Activated T-cell treated with anti-CD3 and anti-CD28 coated beads, Interleukin-2, amount 50 U/mL, for 72 hours (primary cell): ENCODE data around the gene PFKP. TPM values are rescaled to one million over a fixed set of nuclear protein-coding genes. Genes with fewer than 3 reads are reported as not detected.
A peak's percentile ranks its signal among the peaks of the same experiment; 100 is the strongest.

Experiments
- ATAC-seq, 2 donors: fragments of 150-1000 bp; cut with Tn5 transposase; replicated peaks in 1 of 2; 2 replicates each; pipeline ENCODE4 v1.10.0; 2021; ENCODE audit warnings: moderate library complexity in 2 of 2, mild to moderate bottlenecking in 1 of 2
- DNase-seq, 2 donors: peaks; one replicate each; pipeline ENCODE4 v3.0.0; 2021 to 2022; ENCODE audit warnings: mixed read lengths in 1 of 2
- H3K27ac Mint-ChIP-seq: one replicate; pipeline ENCODE4 v1.8.0; 2022; ENCODE audit warnings: mild to moderate bottlenecking, moderate library complexity, mixed read lengths
- H3K27me3 Mint-ChIP-seq: one replicate; pipeline ENCODE4 v1.8.0; 2022; ENCODE audit warnings: low read depth, mixed read lengths
- H3K36me3 Mint-ChIP-seq, 2 donors: one replicate each; pipeline ENCODE4 v1.8.0; 2022; ENCODE audit warnings: mixed read lengths in 2 of 2, mild to moderate bottlenecking in 1 of 2; ENCODE audit not compliant: insufficient read depth in 2 of 2
- H3K4me1 Mint-ChIP-seq: one replicate; pipeline ENCODE4 v1.8.0; 2022; ENCODE audit warnings: low read depth, mixed read lengths
- H3K4me3 Mint-ChIP-seq, 2 donors: one replicate each; pipeline ENCODE4 v1.8.0; 2022; ENCODE audit warnings: mild to moderate bottlenecking in 2 of 2, mixed read lengths in 2 of 2, moderate library complexity in 2 of 2
- H3K9me3 Mint-ChIP-seq, 2 donors: one replicate each; pipeline ENCODE4 v1.8.0; 2022; ENCODE audit warnings: mixed read lengths in 2 of 2
- total RNA-seq, 2 donors: library from RNA; stranded (reverse); gene quantifications; one replicate each; pipeline ENCODE4 v1.2.3, GENCODE V29; 2022

Gene PFKP
- total RNA-seq, 2 donors from 2014 or later = 85.2 to 105 TPM

DNA sequence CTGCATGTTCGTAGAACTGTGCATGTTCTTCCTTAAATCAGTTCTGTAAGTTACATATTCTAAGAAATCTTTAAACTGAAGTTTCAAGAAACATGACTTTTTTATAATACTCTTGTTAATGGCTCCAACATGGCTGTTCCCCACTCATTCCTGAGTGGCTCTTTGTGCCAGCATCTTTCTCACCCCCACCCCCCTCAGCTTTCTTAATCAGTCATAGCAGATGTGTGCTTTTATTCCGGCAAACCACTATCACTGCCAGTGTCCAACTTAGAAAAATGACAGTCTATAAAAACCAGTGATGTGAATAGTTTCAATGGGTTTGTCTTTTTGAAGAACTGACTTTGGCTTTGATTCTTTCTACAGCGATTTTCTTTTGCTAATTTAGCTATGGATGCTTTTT is 67.7 kb downstream of the PFKP start:
- Mint-ChIP-seq H3K27me3 (no peaks in the 10 kb centered on the region), H3K4me3 (no peak overlapping the region), H3K36me3 (peaks cover 4 to 26% of the 10 kb centered on the region in 2 donors), H3K9me3 (no peaks in the 10 kb centered on the region), H3K27ac (peak overlapping the region; percentile 5), H3K4me1 (no peaks in the 10 kb centered on the region)
- DNase-seq = no peak
- ATAC-seq = no peak

DNA sequence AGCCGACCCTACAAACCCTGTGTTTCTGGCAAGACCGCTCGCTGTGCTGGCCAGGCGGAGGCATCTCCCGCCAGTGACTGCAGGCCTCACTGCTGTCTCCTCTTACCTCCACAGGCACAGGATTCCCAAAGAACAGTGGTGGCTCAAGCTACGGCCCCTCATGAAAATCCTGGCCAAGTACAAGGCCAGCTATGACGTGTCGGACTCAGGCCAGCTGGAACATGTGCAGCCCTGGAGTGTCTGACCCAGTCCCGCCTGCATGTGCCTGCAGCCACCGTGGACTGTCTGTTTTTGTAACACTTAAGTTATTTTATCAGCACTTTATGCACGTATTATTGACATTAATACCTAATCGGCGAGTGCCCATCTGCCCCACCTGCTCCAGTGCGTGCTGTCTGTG is 69.0 kb downstream of the PFKP start:
- DNase-seq (no peak), ATAC-seq (no peak)
- no peaks in the 10 kb centered on the region for H3K9me3 Mint-ChIP-seq
- H3K36me3 Mint-ChIP-seq = peaks cover 4 to 26% of the 10 kb centered on the region in 2 donors
- no peaks in the 10 kb centered on the region for H3K27me3 Mint-ChIP-seq
- no peak overlapping the region for H3K4me3 Mint-ChIP-seq
- H3K27ac Mint-ChIP-seq = no peak overlapping the region
- H3K4me1 Mint-ChIP-seq = no peaks in the 10 kb centered on the region

DNA sequence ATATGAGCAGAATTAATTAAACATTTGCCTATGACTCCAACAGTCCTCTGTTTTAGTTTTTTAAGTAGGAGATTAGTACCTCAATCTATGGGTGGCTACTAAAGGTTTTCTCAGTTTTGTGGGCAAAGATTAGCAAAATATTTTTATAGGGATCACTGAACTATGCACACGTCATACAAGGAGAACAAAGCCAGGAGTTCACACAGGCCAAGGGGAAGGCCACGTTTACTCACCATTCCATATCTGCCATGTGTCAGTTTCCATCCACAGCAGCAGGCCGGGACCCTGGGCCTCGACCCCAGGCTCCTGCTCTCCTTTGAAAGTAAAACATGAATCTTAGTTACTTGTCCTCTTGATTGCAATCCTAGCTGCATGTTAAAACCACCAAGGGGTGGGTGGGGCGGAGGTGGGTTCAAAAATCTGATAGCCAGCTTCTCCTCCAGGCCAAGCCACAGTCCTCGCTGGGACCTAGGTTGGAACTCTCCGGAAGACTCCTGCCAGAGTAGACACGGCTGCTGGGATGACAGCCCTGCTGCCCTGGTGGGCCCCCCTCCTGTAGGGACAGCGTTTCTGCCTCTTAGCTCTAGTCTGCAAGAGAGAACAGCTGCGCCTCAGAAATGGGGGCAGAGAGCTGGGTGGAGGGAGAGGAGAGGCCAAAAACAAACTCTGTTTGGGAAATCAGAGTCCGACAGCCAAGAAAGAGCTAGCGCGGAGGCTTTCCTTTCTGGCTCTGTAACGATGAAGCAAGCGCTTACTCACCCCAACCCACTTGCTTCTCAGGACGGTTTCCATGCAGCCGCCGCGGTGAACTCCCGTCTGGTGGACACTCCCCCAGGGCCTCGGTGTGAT is 69.6 kb downstream of the PFKP start:
- Mint-ChIP-seq H3K4me3 (no peak overlapping the region), H3K27me3 (no peaks in the 10 kb centered on the region), H3K36me3 (peaks cover 4 to 26% of the 10 kb centered on the region in 2 donors), H3K4me1 (no peaks in the 10 kb centered on the region), H3K27ac (no peak overlapping the region), H3K9me3 (no peaks in the 10 kb centered on the region)
- DNase-seq = no peak
- no peak for ATAC-seq

DNA sequence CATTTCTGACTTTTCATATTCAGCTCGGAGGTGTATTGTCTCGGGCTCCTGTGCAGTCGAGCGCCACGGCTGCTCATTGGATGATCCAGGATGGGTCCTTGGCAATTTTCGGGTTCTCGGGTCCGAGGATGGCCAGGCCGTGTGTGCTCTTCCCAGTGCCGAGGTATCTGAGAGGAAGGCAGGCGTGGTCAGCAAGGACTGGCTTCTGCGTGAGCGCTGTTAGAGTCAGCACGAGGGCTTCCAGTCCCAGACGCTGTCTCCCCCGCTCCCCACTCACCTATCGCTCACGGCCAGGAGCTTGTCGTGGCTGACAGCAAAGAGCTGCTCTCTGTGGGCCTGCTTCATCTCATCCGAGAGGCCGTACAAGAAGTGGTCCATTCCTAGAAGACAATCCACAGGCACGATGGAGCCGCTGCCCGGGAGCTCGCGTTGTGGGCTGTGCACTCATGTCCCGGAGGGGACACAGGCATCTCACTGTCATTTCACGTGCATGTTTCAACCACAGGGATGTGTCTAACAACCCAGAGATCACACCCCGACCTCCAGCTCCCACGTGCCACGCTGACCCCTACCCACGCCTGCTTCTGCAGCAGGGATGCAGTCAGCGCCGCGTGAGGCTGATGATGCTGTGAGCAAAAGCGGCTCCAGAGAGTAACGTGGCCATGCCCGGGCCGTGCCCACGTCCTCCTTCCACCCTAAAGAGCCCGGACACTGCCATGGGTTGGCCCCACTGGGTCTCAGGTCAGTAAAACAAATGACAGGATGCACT is 70.8 kb downstream of the PFKP start:
- DNase-seq (no peak), ATAC-seq (no peak)
- H3K4me3 Mint-ChIP-seq = no peak overlapping the region
- H3K27me3 Mint-ChIP-seq = no peaks in the 10 kb centered on the region
- no peaks in the 10 kb centered on the region for H3K4me1 Mint-ChIP-seq
- H3K27ac Mint-ChIP-seq = no peak overlapping the region
- H3K9me3 Mint-ChIP-seq = no peaks in the 10 kb centered on the region
- peaks cover 4 to 22% of the 10 kb centered on the region in 2 donors for H3K36me3 Mint-ChIP-seq

DNA sequence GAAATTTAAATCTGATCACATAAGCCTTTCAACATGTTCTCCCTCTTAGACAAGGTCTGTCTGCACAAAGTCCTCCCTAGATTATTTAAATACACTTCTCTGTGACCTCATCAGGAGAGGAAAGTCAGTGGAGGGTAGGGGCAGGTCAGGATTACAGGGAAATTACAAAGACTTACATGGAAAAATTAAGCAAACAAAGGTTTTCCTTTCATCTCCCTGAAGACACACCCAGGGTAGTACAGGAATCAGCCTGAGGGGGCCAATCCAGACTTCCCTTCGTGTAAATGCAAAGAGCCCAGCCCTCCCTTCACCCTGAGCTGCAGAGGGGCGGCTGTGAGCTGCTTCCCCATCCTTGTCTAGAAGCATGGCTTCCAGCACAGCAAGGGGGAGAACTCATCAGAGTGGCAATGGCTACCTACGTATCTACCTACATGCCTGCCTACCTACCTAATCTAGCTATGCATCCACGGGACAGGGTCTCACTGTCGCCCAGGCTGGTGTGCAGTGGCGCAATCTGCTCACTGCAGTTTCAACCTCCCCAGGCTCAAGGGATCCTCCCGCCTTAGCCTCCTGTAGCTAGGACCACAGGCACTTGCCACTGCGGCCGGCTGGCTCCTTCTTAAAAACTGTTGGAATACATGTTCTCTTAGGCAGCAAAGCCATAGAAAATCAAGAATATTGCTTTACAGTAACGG is 72.0 kb downstream of the PFKP start:
- Mint-ChIP-seq H3K27ac (no peak overlapping the region), H3K4me1 (no peaks in the 10 kb centered on the region)

DNA sequence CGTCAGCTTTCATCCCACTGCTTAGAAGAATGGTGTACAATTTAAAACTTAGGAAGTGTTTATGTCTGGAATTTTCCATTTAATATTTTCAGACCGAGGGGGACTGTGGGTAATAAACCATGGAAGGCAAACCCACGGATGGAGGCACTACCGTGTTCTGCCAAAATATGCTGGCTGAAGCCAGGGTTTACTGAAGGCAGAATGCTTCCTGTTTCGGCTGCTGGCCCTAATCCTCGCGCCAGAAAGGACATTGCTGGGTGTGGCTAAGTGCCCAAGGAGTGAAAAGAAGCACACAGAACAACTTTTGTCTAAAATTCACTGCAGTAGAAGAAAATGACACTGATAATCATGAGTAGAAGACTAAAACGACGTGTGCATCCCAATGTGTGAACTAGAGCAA is 72.9 kb downstream of the PFKP start:
- H3K4me3 Mint-ChIP-seq = no peak overlapping the region
- H3K9me3 Mint-ChIP-seq = no peaks in the 10 kb centered on the region
- no peaks in the 10 kb centered on the region for H3K27me3 Mint-ChIP-seq
- H3K4me1 Mint-ChIP-seq = no peaks in the 10 kb centered on the region
- DNase-seq (no peak), ATAC-seq (no peak)
- no peak overlapping the region for H3K27ac Mint-ChIP-seq
- peaks cover 8 to 20% of the 10 kb centered on the region in 2 donors for H3K36me3 Mint-ChIP-seq

More for the DNA sequence above, 72.0 kb downstream of the PFKP start:
- Mint-ChIP-seq H3K36me3 (peaks cover 8 to 26% of the 10 kb centered on the region in 2 donors), H3K4me3 (no peak overlapping the region), H3K9me3 (no peaks in the 10 kb centered on the region), H3K27me3 (no peaks in the 10 kb centered on the region)
- ATAC-seq (no peak), DNase-seq (no peak)

DNA sequence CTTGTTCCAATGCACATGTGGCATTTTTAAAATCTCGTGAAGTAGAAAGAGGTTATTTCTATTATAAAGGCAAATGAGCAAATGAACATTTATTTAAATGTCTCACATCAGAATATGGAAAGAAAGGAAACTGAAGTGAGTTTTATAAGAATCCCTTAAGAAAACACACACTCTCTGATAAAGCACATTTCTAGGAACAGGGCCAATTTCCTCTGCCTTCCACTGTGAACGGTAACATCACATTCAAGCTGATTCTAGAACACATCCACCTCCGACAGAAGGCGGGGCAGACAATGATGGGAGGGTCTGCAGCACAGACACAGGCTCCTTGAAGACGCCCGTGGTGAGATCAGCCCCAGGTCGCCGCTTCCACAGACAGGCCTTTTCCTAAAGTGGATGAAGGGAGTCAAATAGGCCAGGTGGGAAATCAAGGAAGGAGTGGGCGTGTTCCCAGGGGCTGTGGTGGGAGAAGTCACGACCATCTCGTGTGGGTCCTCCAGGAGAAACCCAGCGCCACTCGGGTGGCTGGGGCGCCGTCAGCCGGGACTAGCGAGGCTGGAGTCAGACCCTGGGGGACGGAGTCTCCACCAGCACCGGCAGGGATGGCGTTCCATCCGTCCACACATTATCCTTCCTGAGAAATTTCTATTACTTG is 74.1 kb downstream of the PFKP start:
- H3K36me3 Mint-ChIP-seq = peaks cover 8 to 19% of the 10 kb centered on the region in 2 donors
- no peaks in the 10 kb centered on the region for H3K4me1 Mint-ChIP-seq
- no peak for DNase-seq

DNA sequence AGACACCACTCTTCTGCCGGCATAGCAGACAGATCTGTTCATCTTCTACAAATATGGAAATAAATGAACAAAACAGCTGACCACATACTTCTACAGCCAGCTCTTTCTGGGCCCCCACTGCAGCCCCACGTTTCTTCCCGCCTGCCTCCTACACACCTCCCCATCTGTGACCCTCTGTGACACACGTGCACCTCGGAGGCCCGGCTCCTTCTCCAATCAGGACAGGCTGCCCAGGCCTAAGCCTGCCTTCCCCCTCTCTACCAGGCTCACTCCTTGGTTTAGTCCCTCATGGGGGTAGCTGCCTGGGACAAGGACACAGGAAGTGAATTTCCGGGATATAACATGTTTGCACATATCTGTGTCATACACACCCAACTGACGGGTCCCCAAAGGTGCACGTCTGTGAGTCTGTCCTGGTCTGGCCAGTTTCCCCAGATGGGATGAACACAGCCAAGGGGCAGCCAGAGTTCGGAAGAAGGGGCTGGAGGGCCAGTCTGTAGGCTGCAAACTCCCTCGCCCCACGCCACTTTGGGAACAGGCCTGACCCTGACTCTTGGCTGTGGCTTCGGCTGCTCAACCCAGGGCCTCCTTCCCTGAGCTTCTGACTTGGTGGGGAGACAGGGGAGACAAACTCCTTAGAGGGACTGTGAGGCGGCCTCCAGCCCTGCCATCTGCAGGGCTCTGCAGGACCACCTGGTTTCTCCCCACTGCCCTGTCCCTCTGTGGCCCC is 75.0 kb downstream of the PFKP start:
- H3K4me1 Mint-ChIP-seq = no peaks in the 10 kb centered on the region
- H3K36me3 Mint-ChIP-seq = peaks cover 8 to 19% of the 10 kb centered on the region in 2 donors
- ATAC-seq = peak; percentile 11 to 21
- no peaks in the 10 kb centered on the region for H3K9me3 Mint-ChIP-seq
- no peaks in the 10 kb centered on the region for H3K27me3 Mint-ChIP-seq
- no peak overlapping the region for H3K4me3 Mint-ChIP-seq
- DNase-seq = no peak
- no peak overlapping the region for H3K27ac Mint-ChIP-seq

More for the DNA sequence above, 74.1 kb downstream of the PFKP start:
- Mint-ChIP-seq H3K4me3 (no peak overlapping the region), H3K27me3 (no peaks in the 10 kb centered on the region), H3K27ac (peak overlapping the region; percentile 40), H3K9me3 (no peaks in the 10 kb centered on the region)
- no peak for ATAC-seq

DNA sequence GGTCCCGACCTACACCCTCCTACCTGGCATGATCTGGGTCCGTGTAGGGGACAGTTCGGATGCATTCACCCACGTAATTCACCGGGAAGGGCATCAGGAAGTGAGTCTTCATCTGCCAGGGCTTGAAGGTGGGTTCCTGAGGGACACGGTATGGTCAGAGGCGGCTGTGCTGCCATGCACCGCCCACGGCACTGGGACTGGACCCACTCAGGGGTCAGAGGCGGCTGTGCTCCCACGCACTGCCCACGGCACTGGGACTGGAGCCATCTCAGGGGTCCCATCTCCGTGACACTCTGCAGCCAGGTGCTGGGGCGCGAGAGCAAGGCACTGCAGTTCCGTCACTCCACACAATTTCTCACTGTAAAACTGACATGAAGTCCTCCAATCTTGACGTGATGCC is 76.0 kb downstream of the PFKP start:
- H3K36me3 Mint-ChIP-seq = peaks cover 8 to 24% of the 10 kb centered on the region in 2 donors
- no peak overlapping the region for H3K27ac Mint-ChIP-seq

DNA sequence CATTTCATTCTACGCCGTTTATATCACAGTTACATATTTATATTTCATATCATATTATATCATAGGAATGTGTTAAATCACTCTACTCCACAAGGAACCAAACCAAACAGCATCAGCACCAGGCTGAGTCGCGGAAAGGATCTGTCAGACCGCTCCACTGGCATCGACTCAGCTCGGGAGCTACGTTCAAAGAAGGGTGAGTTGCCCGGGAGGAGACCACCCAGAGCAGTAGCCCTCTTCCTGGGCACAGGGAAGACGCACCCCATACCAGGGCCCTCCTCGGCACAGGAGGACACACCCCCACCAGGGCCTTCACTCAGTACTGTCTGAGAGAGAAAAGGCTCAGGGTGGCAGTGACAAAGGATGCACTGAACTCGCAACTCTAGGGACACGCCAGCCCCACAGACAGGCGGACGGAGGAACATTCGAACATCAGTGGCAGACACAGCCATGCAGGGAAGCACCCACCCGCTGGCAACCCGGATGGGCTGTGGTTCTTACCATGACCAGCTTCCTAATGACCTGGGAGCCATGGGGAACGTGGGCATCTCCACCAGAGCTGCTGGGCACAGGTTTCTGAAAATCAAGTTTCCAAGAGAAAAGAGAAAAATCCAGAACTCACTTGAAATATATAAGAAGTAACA is 76.6 kb downstream of the PFKP start:
- Mint-ChIP-seq H3K36me3 (peaks cover 8 to 21% of the 10 kb centered on the region in 2 donors), H3K27ac (peak overlapping the region; percentile 24), H3K9me3 (no peaks in the 10 kb centered on the region), H3K4me1 (no peaks in the 10 kb centered on the region), H3K4me3 (no peak overlapping the region), H3K27me3 (no peaks in the 10 kb centered on the region)
- ATAC-seq = peak in 1 of 2 donors; percentile 15
- DNase-seq = no peak

More for the DNA sequence above, 76.0 kb downstream of the PFKP start:
- Mint-ChIP-seq H3K4me1 (no peaks in the 10 kb centered on the region), H3K27me3 (no peaks in the 10 kb centered on the region), H3K4me3 (no peak overlapping the region), H3K9me3 (no peaks in the 10 kb centered on the region)
- ATAC-seq = no peak
- no peak for DNase-seq

DNA sequence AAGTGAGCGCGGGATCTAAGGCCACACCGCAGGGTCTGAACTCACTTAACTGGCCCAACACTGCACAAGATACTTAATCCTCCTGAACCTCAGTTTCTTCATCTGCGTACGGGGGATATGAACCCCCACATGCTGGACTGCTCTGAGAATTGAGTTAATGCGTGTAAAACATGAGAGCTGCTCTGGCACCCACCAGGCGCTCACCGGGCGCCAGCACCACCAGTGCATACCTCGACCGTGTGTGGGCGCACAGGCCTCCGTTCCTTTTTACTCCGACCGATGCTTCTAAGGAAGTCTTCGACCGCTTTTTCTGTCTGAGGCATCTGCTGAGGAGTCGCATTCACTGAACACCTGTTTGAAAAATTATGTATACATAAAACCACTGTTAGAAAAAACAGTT is 78.0 kb downstream of the PFKP start:
- Mint-ChIP-seq H3K4me3 (no peak overlapping the region), H3K27ac (no peak overlapping the region), H3K27me3 (no peaks in the 10 kb centered on the region)

DNA sequence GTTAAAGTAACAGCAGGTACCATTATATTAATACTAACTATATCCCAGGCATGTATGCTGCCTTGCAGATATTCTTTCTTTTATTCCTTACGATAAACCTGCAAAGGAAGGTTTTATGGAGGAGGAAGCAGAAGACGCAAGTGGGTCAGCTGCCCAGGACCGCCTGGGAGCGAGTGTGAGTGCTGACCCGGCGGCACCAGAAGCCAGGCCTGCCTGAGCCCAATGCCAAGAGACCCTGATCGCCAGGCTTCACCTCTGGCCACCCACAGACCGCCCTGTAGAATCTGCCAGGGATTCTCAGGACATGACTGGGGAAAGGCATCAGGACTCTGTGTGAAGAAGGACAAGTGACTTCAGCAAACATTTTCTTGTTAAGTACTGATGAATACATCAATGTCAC is 78.9 kb downstream of the PFKP start:
- Mint-ChIP-seq H3K27ac (no peak overlapping the region), H3K4me1 (no peaks in the 10 kb centered on the region), H3K4me3 (no peak overlapping the region), H3K9me3 (no peaks in the 10 kb centered on the region), H3K36me3 (peaks cover 8 to 26% of the 10 kb centered on the region in 2 donors), H3K27me3 (no peaks in the 10 kb centered on the region)
- DNase-seq (no peak), ATAC-seq (no peak)

More for the DNA sequence above, 78.0 kb downstream of the PFKP start:
- Mint-ChIP-seq H3K9me3 (no peaks in the 10 kb centered on the region), H3K36me3 (peaks cover 8 to 25% of the 10 kb centered on the region in 2 donors), H3K4me1 (no peaks in the 10 kb centered on the region)
- DNase-seq (no peak), ATAC-seq (no peak)
